Activated T-helper 17 cell treated with anti-CD3 and anti-CD28 coated beads, Interleukin-2, amount 50 U/mL, for 72 hours (primary cell): ENCODE results near the gene TNFRSF13B. TPM values are rescaled to one million over a fixed set of nuclear protein-coding genes. Genes with fewer than 3 reads are reported as not detected.
"Not testable (repeated sequence)": the region's sequence is repeated elsewhere in the genome, so short reads cannot be mapped to it uniquely, and the experiment has no call there.

Experiments
- ATAC-seq: fragments of 150-1000 bp; cut with Tn5 transposase; replicated peaks from 2 replicates; pipeline ENCODE4 v1.10.0; 2021; ENCODE audit warnings: mild to moderate bottlenecking, moderate library complexity
- H3K27ac Mint-ChIP-seq: one replicate; pipeline ENCODE4 v1.8.0; 2022; ENCODE audit warnings: mixed read lengths
- H3K27me3 Mint-ChIP-seq: one replicate; pipeline ENCODE4 v1.8.0; 2022; ENCODE audit warnings: mixed read lengths
- H3K36me3 Mint-ChIP-seq: one replicate; pipeline ENCODE4 v1.8.0; 2022; ENCODE audit warnings: low read depth, mild to moderate bottlenecking, mixed read lengths
- H3K4me1 Mint-ChIP-seq: one replicate; pipeline ENCODE4 v1.8.0; 2022; ENCODE audit warnings: mixed read lengths
- H3K4me3 Mint-ChIP-seq: one replicate; pipeline ENCODE4 v1.8.0; 2022; ENCODE audit warnings: mild to moderate bottlenecking, mixed read lengths
- H3K9me3 Mint-ChIP-seq: one replicate; pipeline ENCODE4 v1.8.0; 2022; ENCODE audit warnings: mixed read lengths
- total RNA-seq, 2 donors: library from RNA; stranded (reverse); gene quantifications; one replicate each; pipeline ENCODE4 v1.2.3, GENCODE V29; 2022

The TNFRSF13B gene
- total RNA-seq, 2 donors from 2014 or later: not detected

- Mint-ChIP-seq H3K36me3 (no peaks in the 10 kb centered on the region), H3K9me3 (no peaks in the 10 kb centered on the region), H3K27ac (no peak overlapping the region), H3K27me3 (no peaks in the 10 kb centered on the region), H3K4me1 (no peaks in the 10 kb centered on the region), H3K4me3 (no peak overlapping the region)
- ATAC-seq: no peak
These were observed 45.1 kb downstream of the TNFRSF13B start for GRCh38 chr17:16926571-16927451.

GRCh38 chr17:16926061-16926511, 45.8 kb downstream of the TNFRSF13B start:
- Mint-ChIP-seq H3K27ac (no peak overlapping the region), H3K36me3 (no peaks in the 10 kb centered on the region), H3K4me1 (no peaks in the 10 kb centered on the region), H3K4me3 (no peak overlapping the region), H3K9me3 (no peaks in the 10 kb centered on the region), H3K27me3 (no peaks in the 10 kb centered on the region)
- ATAC-seq: no peak

GRCh38 chr17:16925461-16926060, 46.4 kb downstream of the TNFRSF13B start:
- no peak overlapping the region for H3K27ac Mint-ChIP-seq
- H3K9me3 Mint-ChIP-seq: no peaks in the 10 kb centered on the region
- no peaks in the 10 kb centered on the region for H3K27me3 Mint-ChIP-seq
- H3K36me3 Mint-ChIP-seq: no peaks in the 10 kb centered on the region
- no peak overlapping the region for H3K4me3 Mint-ChIP-seq
- H3K4me1 Mint-ChIP-seq: no peaks in the 10 kb centered on the region
- ATAC-seq: no peak

GRCh38 chr17:16924696-16925440, 47.0 kb downstream of the TNFRSF13B start:
- H3K4me1 Mint-ChIP-seq: no peaks in the 10 kb centered on the region
- no peak overlapping the region for H3K4me3 Mint-ChIP-seq
- ATAC-seq: no peak
- no peaks in the 10 kb centered on the region for H3K9me3 Mint-ChIP-seq
- no peaks in the 10 kb centered on the region for H3K36me3 Mint-ChIP-seq
- H3K27ac Mint-ChIP-seq: no peak overlapping the region
- H3K27me3 Mint-ChIP-seq: no peaks in the 10 kb centered on the region

- Mint-ChIP-seq H3K9me3 (no peaks in the 10 kb centered on the region), H3K4me1 (no peaks in the 10 kb centered on the region)
- ATAC-seq: no peak
These were observed 47.8 kb downstream of the TNFRSF13B start for GRCh38 chr17:16923904-16924695.

GRCh38 chr17:16923097-16923903, 48.6 kb downstream of the TNFRSF13B start:
- Mint-ChIP-seq H3K4me3 (no peak overlapping the region), H3K36me3 (no peaks in the 10 kb centered on the region), H3K4me1 (no peaks in the 10 kb centered on the region), H3K9me3 (no peaks in the 10 kb centered on the region), H3K27ac (no peak overlapping the region), H3K27me3 (no peaks in the 10 kb centered on the region)
- no peak for ATAC-seq

More at GRCh38 chr17:16923904-16924695, 47.8 kb downstream of the TNFRSF13B start:
- Mint-ChIP-seq H3K27me3 (no peaks in the 10 kb centered on the region), H3K27ac (no peak overlapping the region), H3K36me3 (no peaks in the 10 kb centered on the region), H3K4me3 (no peak overlapping the region)

GRCh38 chr17:16922386-16923096, 49.4 kb downstream of the TNFRSF13B start:
- Mint-ChIP-seq H3K27ac (no peak overlapping the region), H3K4me3 (no peak overlapping the region), H3K27me3 (no peaks in the 10 kb centered on the region), H3K4me1 (no peaks in the 10 kb centered on the region), H3K9me3 (no peaks in the 10 kb centered on the region), H3K36me3 (no peaks in the 10 kb centered on the region)
- ATAC-seq: peak; percentile 62

GRCh38 chr17:16921451-16921850, 50.5 kb downstream of the TNFRSF13B start:
- not testable (repeated sequence) for H3K4me3 Mint-ChIP-seq, H3K36me3 Mint-ChIP-seq, H3K4me1 Mint-ChIP-seq, H3K27ac Mint-ChIP-seq, H3K9me3 Mint-ChIP-seq, ATAC-seq, H3K27me3 Mint-ChIP-seq

GRCh38 chr17:16920628-16921020, 51.3 kb downstream of the TNFRSF13B start:
- Mint-ChIP-seq H3K4me1 (no peaks in the 10 kb centered on the region), H3K4me3 (no peak overlapping the region), H3K27ac (no peak overlapping the region), H3K36me3 (no peaks in the 10 kb centered on the region), H3K9me3 (no peaks in the 10 kb centered on the region), H3K27me3 (no peaks in the 10 kb centered on the region)
- ATAC-seq: no peak

GRCh38 chr17:16919663-16920627, 52.0 kb downstream of the TNFRSF13B start:
- Mint-ChIP-seq H3K9me3 (no peaks in the 10 kb centered on the region), H3K4me3 (no peak overlapping the region), H3K27me3 (no peaks in the 10 kb centered on the region), H3K27ac (no peak overlapping the region), H3K36me3 (no peaks in the 10 kb centered on the region), H3K4me1 (no peaks in the 10 kb centered on the region)
- ATAC-seq: no peak

GRCh38 chr17:16918443-16918842, 53.5 kb downstream of the TNFRSF13B start:
- H3K4me1 Mint-ChIP-seq: no peaks in the 10 kb centered on the region
- peaks cover 3% of the 10 kb centered on the region for H3K27me3 Mint-ChIP-seq
- ATAC-seq: no peak
- no peaks in the 10 kb centered on the region for H3K9me3 Mint-ChIP-seq
- H3K36me3 Mint-ChIP-seq: no peaks in the 10 kb centered on the region
- H3K4me3 Mint-ChIP-seq: no peak overlapping the region
- no peak overlapping the region for H3K27ac Mint-ChIP-seq

- Mint-ChIP-seq H3K4me3 (no peak overlapping the region), H3K4me1 (no peaks in the 10 kb centered on the region), H3K36me3 (no peaks in the 10 kb centered on the region), H3K27me3 (peaks cover 3% of the 10 kb centered on the region), H3K9me3 (no peaks in the 10 kb centered on the region), H3K27ac (no peak overlapping the region)
- ATAC-seq: no peak
These were observed 54.1 kb downstream of the TNFRSF13B start for GRCh38 chr17:16917671-16918394.
